ENCODE measurements around the gene INSR.
"Not testable (repeated sequence)": the region's sequence is repeated elsewhere in the genome, so short reads cannot be mapped to it uniquely, and the experiment has no call there.

Gene INSR

GRCh38 chr19:7257148-7258040, 36.8 kb downstream of the INSR start:
- no peak for DNase-seq

- DNase-seq, result no peak
These were observed 38.6 kb downstream of the INSR start for GRCh38 chr19:7255631-7256030.

- DNase-seq, result no peak
These were observed 39.1 kb downstream of the INSR start for GRCh38 chr19:7255119-7255518.

- DNase-seq, result no peak
These were observed 39.6 kb downstream of the INSR start for GRCh38 chr19:7254590-7254989.

- no peak for DNase-seq
These were observed 41.9 kb downstream of the INSR start for GRCh38 chr19:7252364-7252763.

GRCh38 chr19:7251494-7251893, 42.7 kb downstream of the INSR start:
- no peak for DNase-seq

- no peak for DNase-seq
These were observed 43.3 kb downstream of the INSR start for GRCh38 chr19:7250951-7251350.

- DNase-seq, result no peak
These were observed 44.1 kb downstream of the INSR start for GRCh38 chr19:7250057-7250596.

- DNase-seq, result no peak
These were observed 47.1 kb downstream of the INSR start for GRCh38 chr19:7247155-7247554.

- DNase-seq, result no peak
These were observed 47.6 kb downstream of the INSR start for GRCh38 chr19:7246601-7247000.

GRCh38 chr19:7242601-7243258, 51.5 kb downstream of the INSR start:
- no peak for DNase-seq

- DNase-seq, result no peak
These were observed 56.2 kb downstream of the INSR start for GRCh38 chr19:7238051-7238450.

GRCh38 chr19:7236153-7236552, 58.1 kb downstream of the INSR start:
- no peak for DNase-seq

- no peak for DNase-seq
These were observed 63.4 kb downstream of the INSR start for GRCh38 chr19:7230826-7231225.

- DNase-seq, result no peak
These were observed 64.5 kb downstream of the INSR start for GRCh38 chr19:7229735-7230134.

GRCh38 chr19:7228935-7229541, 65.2 kb downstream of the INSR start:
- no peak for DNase-seq

GRCh38 chr19:7227735-7228134, 66.5 kb downstream of the INSR start:
- no peak for DNase-seq

GRCh38 chr19:7227149-7227548, 67.1 kb downstream of the INSR start:
- not testable (repeated sequence) for DNase-seq

GRCh38 chr19:7226739-7227138, 67.5 kb downstream of the INSR start:
- DNase-seq, result no peak

GRCh38 chr19:7225741-7226140, 68.5 kb downstream of the INSR start:
- no peak for DNase-seq

- no peak for DNase-seq
These were observed 69.2 kb downstream of the INSR start for GRCh38 chr19:7224995-7225394.

GRCh38 chr19:7224209-7224686, 70.0 kb downstream of the INSR start:
- DNase-seq, result no peak

- no peak for DNase-seq
These were observed 70.8 kb downstream of the INSR start for GRCh38 chr19:7223429-7223828.

- no peak for DNase-seq
These were observed 75.2 kb downstream of the INSR start for GRCh38 chr19:7219056-7219455.
